Colonic mucosa (tissue), 4 donors: ENCODE data around the gene DNPH1. TPM values are rescaled to one million over a fixed set of nuclear protein-coding genes. Genes with fewer than 3 reads are reported as not detected.

Experiments used
- DNase-seq: peaks from one replicate; pipeline ENCODE4 v3.0.0-alpha.2; 2020
- H3K27ac ChIP-seq: fragments of 200-600 bp; one replicate; pipeline ENCODE4 v1.8.0; 2021
- H3K27me3 ChIP-seq: fragments of 200-600 bp; one replicate; pipeline ENCODE4 v1.8.0; 2021
- H3K36me3 ChIP-seq: fragments of 200-600 bp; one replicate; pipeline ENCODE4 v1.8.0; 2021
- H3K4me1 ChIP-seq: fragments of 200-600 bp; one replicate; pipeline ENCODE4 v1.8.0; 2021; ENCODE audit warnings: mild to moderate bottlenecking
- H3K4me3 ChIP-seq: fragments of 200-600 bp; one replicate; pipeline ENCODE4 v1.8.0; 2021
- H3K9ac ChIP-seq, 2 donors: one replicate each; pipeline ENCODE4 v1.7.0; 2013; ENCODE audit warnings: control low read depth in 2 of 2, low read depth in 2 of 2, low read length in 2 of 2
- H3K9me3 ChIP-seq: fragments of 200-600 bp; one replicate; pipeline ENCODE4 v1.8.0; 2021
- intact Hi-C: fragments of 100-400 bp; cut with DNase I; formaldehyde crosslinking; loops from one replicate; pipeline ENCODE4 v1.14.1; 2022
- total RNA-seq, 2 donors: library from RNA; stranded (reverse); fragmentation: NEBNext Ultra II Directional in 1 of 2; extraction: Animal tissue kit (Norgen Biotek cat#: 25700) in 1 of 2; gene quantifications; one replicate each; pipeline ENCODE4 v1.2.1, GENCODE V29; 2021
- TF ChIP-seq, protein P1 (sequence below): fragments of 200-600 bp; IDR thresholded peaks from one replicate; pipeline ENCODE4 v1.8.0; 2022; ENCODE audit warnings: antibody characterized with exemption, mild to moderate bottlenecking
- donor health status: healthy.
- donor health status: DM: no; HTN: no; CAD: no.
- donor health status: DM: no; HTN: no; CAD: no.

DNPH1 gene
- total RNA-seq, 2 donors from 2014 or later, result 76.8 to 99.4 TPM

DNA sequence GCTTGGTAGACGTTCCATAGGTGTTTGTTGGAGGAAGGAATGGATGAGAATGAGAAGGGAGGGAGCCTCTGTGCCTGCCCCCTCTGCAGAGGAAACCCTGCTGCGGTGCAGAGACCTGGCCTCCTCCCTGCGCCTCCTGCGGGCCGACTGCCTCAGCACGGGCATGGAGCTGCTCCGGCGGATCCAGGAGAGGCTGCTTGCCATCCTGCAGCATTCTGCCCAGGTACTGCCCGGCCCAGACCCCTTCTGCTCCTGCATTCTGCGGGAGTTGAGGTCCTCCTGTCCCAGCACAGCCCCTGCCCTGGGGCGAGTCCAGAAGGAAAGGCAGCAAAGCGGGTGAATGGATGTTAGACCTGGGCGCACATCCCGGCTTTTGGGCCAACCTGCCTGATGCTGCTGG lies 6.1 kb downstream of the DNPH1 start:
- TF ChIP-seq, protein P1, sequence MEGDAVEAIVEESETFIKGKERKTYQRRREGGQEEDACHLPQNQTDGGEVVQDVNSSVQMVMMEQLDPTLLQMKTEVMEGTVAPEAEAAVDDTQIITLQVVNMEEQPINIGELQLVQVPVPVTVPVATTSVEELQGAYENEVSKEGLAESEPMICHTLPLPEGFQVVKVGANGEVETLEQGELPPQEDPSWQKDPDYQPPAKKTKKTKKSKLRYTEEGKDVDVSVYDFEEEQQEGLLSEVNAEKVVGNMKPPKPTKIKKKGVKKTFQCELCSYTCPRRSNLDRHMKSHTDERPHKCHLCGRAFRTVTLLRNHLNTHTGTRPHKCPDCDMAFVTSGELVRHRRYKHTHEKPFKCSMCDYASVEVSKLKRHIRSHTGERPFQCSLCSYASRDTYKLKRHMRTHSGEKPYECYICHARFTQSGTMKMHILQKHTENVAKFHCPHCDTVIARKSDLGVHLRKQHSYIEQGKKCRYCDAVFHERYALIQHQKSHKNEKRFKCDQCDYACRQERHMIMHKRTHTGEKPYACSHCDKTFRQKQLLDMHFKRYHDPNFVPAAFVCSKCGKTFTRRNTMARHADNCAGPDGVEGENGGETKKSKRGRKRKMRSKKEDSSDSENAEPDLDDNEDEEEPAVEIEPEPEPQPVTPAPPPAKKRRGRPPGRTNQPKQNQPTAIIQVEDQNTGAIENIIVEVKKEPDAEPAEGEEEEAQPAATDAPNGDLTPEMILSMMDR, result no peak
- DNase-seq, result no peak
- no peak overlapping the region for H3K9ac ChIP-seq
- H3K9me3 ChIP-seq, result no peaks in the 10 kb centered on the region
- H3K27ac ChIP-seq, result no peak overlapping the region
- no peaks in the 10 kb centered on the region for H3K36me3 ChIP-seq
- intact Hi-C loops, result no loop called here
- no peak overlapping the region for H3K4me3 ChIP-seq
- no peaks in the 10 kb centered on the region for H3K27me3 ChIP-seq
- H3K4me1 ChIP-seq, result no peaks in the 10 kb centered on the region

DNA sequence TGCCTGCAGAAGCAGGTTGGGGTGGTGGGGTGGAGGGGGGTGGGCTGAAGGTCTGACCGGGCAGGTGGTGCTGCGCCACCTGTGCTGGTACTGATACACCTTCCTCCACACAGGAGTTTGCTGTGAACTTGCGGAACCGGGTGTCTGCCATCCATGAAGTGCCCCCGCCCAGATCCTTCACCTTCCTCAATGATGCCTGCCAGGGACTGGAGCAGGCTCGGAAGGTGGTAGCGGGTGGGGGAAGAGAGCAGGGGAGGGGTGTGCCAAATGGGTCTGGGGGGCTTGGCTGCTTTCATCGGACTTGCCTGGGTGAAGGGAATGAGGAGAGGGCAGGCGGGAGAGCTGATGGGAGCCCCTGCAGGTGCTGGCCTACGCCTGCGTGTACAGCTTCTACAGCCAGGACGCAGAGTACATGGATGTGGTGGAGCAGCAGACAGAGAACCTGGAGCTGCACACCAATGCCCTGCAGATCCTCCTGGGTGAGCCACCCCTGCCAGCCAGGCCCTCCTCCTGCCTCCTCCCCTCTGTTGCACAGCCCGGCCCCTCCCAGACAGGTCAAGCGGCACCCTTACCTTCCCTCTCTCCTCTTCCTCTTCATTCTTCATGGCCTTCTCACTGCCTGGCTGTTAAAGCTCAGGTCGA lies 6.7 kb downstream of the DNPH1 start:
- Histone ChIP-seq H3K9me3 (no peaks in the 10 kb centered on the region), H3K9ac (no peak overlapping the region), H3K4me1 (no peaks in the 10 kb centered on the region), H3K36me3 (no peaks in the 10 kb centered on the region), H3K4me3 (no peak overlapping the region), H3K27ac (no peak overlapping the region), H3K27me3 (no peaks in the 10 kb centered on the region)
- TF ChIP-seq, protein P1, result no peak
- intact Hi-C loops, result no loop called here
- DNase-seq, result no peak

DNA sequence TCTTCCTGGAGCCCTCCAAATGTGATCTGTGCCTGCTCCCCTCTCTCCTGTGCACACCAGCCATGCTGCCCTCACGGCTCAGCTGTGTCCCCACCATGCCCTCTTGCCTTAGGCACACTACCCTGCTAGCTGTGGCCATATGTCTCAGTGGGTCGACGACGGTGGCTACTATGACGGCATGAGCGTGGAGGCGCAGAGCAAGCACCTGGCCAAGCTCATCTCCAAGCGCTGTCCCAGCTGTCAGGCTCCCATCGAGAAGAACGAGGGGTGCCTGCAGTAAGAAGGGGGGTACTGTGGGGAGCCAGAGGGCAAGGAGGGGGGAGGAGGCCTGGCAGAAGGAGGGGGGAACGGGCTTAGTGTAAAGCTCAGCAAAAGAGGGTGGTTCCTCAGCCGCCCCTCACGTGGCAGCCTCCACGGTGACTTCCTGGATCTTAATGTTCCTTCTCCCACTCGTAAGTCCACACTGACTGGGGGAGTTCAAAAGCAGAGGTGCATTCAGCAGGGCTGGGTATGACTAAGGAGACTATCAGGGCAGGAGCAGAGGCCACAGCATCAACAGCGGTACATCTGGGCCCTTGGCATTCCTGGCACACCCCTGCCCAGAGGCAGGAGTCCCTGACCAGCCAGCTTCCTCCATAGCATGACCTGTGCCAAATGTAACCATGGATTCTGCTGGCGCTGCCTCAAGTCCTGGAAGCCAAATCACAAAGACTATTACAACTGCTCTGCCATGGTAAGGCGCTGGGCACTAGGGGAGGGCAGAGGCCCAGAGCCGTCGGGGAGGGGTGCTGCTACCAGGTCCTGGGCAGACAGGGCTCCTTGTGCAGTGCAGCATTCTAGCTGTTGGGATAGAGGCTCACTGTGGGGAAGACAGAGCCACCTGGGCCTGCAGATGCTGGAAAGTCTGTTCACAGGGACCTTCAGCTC lies 8.0 kb downstream of the DNPH1 start:
- intact Hi-C loops, result no loop called here
- TF ChIP-seq, protein P1, result no peak
- no peak overlapping the region for H3K4me3 ChIP-seq
- no peak for DNase-seq
- H3K9ac ChIP-seq, result no peak overlapping the region
- H3K27me3 ChIP-seq, result no peaks in the 10 kb centered on the region
- H3K27ac ChIP-seq, result no peak overlapping the region
- H3K36me3 ChIP-seq, result no peaks in the 10 kb centered on the region
- H3K9me3 ChIP-seq, result no peaks in the 10 kb centered on the region
- H3K4me1 ChIP-seq, result no peaks in the 10 kb centered on the region

DNA sequence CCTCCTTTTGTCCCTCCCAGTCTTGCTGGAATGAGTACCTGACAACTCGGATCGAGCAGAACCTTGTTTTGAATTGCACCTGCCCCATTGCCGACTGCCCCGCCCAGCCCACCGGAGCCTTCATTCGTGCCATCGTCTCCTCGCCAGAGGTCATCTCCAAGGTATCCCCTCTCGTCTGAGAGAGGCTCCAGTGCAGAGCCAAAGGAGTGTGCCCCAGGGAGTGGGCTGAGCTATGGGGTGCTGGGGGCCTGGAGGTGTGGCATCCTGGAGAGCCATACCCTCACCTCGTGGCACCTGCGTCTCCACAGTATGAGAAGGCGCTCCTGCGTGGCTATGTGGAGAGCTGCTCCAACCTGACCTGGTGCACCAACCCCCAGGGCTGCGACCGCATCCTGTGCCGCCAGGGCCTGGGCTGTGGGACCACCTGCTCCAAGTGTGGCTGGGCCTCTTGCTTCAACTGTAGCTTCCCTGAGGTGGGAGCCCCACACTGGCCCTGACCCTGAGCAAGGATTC lies 8.8 kb downstream of the DNPH1 start:
- DNase-seq, result no peak
- H3K4me3 ChIP-seq, result no peak overlapping the region
- no peak overlapping the region for H3K9ac ChIP-seq
- no peaks in the 10 kb centered on the region for H3K4me1 ChIP-seq
- no peaks in the 10 kb centered on the region for H3K9me3 ChIP-seq
- H3K36me3 ChIP-seq, result no peaks in the 10 kb centered on the region
- no peaks in the 10 kb centered on the region for H3K27me3 ChIP-seq
- TF ChIP-seq, protein P1, result no peak
- intact Hi-C loops, result no loop called here
- no peak overlapping the region for H3K27ac ChIP-seq

DNA sequence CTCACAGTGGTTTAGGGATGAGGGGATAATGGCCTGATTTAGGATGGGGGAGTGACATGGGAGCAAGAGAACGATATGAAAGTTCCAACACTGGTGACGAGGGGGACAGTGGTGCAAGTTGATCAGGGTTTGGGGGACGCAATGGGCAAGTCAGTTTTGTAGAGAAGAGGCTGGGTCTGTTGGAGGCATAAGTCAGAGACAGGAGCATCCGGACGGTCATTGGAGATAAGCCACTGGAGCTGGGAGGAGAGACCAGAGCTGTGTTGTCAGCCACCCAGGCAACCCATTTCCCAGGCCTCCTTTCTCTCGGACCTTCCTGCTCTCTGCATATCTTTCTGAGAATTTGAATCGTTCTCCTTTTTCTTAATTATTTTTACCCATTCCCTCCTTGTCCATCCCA lies 9.5 kb downstream of the DNPH1 start:
- intact Hi-C loops, result no loop called here
- H3K27ac ChIP-seq, result no peak overlapping the region
- no peaks in the 10 kb centered on the region for H3K36me3 ChIP-seq

More for the DNA sequence above, 9.5 kb downstream of the DNPH1 start:
- Histone ChIP-seq H3K4me1 (no peaks in the 10 kb centered on the region), H3K4me3 (no peak overlapping the region), H3K9me3 (no peaks in the 10 kb centered on the region), H3K9ac (no peak overlapping the region), H3K27me3 (no peaks in the 10 kb centered on the region)
- TF ChIP-seq, protein P1, result no peak
- DNase-seq, result no peak
